GM23248 (cell line): ENCODE results near the gene MTCL1.

Experiments used
- EZH2 ChIP-seq: fragments of 200-600 bp; sonication (generic); IDR thresholded peaks from 2 replicates; pipeline ENCODE4 v1.6.1; 2018; ENCODE audit warnings: antibody characterized with exemption, mild to moderate bottlenecking; ENCODE audit not compliant: insufficient read depth, poor library complexity, severe bottlenecking
- EZH2phosphoT487 ChIP-seq: fragments of 200-600 bp; sonication (generic); IDR thresholded peaks from 2 replicates; pipeline ENCODE4 v1.6.1; 2018; ENCODE audit warnings: antibody characterized with exemption, moderate library complexity, mild to moderate bottlenecking, low read depth; ENCODE audit not compliant: insufficient read depth

DNA sequence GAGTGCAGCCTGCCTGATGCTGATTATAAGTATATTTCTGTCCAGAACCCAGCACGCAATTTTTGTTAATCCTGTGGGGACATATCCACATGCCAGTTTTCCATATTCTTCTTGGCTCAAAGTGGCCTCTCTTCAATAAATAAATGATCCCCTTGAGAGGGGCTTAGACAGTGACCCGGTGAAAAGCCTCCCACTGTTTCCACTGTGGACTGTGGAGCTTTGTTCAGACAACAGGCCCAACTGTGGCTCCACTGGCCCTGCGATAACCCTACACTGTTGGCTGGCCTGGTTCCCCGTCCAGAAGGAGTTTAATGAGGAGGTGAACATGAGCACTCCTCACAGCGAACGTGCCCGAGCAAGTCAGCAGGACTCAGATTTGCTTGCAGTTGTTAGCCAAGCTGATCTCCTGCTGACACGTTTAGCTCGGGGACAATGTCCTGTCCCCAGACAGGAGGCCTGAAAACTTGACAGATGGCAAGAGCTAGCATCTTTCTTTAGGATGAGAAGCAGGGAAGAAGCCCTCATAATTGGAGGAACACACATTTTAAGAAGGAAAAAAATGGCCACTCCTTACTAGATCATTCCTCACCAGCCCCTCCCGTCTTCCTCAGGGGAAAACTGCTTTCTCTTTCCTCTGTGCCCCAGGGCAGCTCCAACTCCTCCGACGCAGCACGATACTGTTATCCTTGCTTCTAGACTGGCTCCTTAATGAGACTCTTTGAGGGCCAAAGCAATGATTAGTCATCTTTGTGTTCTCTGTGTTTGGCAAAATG is 20.0 kb upstream of the MTCL1 start:
- TF ChIP-seq EZH2, result no peak
- no peak for TF ChIP-seq EZH2phosphoT487
